HG03442 (cell line): ENCODE results near the gene CORO1C.
"Not testable (repeated sequence)": the region's sequence is repeated elsewhere in the genome, so short reads cannot be mapped to it uniquely, and the experiment has no call there.

Source experiments
- ATAC-seq: cut with Tn5 transposase; IDR thresholded peaks from one replicate; pipeline ENCODE4 v1.9.1; 2021; ENCODE audit warnings: mild to moderate bottlenecking, moderate library complexity; ENCODE audit not compliant: unreplicated experiment

CORO1C gene

GRCh38 chr12:108731105-108731865 is at the start of gene CORO1C:
CORO1C (minus strand) TSS chr12:108731518; CDS start chr12:108701318, 30,200 bp downstream.
- ATAC-seq: peak; percentile 62

DNA sequence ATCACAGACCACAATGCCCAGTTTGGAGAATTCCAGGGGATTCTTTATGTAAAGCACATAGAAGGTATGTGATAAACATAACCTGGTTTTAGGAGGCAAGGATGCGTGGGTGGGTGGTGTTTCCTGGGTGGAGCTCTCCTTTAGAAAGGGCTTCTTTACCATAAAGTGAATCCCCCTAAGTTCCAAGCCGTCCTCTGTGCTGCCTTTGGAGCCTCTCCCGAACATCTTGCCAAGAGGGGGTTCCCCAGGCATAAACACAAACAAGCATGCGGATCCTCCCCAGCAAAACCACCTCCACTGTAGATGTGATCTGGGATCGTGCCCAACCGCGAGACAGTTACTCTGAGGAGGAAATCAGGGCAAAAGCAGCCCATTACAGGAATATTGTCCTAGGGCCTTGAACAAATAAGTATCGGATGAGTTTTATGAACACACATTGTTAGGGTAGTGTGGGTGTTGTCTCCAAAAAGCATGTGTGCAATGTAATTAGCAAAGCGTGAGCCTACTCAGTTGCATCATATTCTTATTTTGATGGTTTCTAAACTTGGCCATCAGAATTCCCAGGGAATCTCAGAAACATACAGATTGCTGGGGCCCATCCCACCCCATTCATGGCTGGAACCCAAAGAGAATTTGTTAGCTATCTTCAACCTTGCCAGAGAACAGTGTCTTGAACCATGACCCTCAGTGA is 48.8 kb upstream of the CORO1C start:
- ATAC-seq: no peak

DNA sequence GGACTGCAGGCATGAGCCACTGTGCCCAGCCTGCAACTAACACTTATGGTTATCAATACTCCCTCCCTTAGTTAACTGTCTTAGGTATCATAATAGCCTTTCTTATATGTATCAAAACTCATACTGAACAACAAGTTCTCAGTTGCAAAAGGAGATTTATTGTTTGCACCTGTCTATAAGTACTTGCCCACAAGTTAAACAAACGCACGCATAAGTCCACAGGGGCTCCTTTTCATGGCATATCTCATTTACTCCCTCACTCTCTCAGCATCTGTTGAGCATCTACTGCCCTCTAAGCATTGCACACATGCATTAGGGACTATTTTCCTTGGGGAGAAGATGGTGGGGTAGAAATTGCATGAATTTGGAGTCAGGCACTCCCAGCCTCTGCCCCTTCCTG is 46.7 kb upstream of the CORO1C start:
- ATAC-seq: no peak

DNA sequence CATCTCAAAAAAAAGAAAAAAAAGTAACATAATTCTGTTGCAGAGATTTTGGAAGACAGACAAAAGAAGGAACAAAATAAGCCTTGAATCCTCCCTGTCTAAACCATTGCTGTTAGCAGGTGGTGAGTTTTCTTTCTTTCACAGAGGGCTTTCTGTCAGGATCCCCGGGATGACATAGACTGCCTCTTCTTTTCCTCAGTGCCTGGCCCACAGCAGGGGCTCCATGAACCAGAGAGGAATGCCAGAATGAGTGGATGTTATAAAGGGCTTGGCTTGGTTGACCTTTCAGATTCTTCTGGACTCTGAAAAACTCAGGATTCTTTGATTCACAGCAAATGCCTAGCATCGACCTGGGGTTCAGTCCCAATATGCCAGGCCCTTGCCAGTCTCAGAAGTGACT is 45.8 kb upstream of the CORO1C start:
- ATAC-seq: no peak

GRCh38 chr12:108773798-108774788 is 42.8 kb upstream of the CORO1C start:
- no peak for ATAC-seq

- no peak for ATAC-seq
Measured at GRCh38 chr12:108772891-108773797, 41.8 kb upstream of the CORO1C start.

DNA sequence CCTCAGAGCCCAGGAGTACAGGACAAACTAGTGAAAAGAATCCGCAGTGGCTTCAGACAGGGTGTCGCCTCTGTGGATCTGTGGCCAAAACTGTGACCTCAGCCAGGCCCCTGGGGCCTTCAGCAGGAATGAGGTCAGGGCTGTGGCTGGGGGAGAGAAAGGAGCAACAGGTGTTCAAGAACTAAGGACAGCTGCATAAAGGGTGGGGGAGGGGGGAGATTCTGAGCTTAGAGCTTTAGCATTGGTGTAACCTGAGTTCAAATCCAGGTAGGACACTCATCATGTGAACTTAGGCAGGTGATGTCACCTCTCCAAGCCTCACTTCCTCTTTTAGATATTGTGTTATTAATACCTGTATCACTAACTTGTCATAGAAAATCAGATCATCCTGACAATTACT is 40.9 kb upstream of the CORO1C start:
- ATAC-seq: no peak

GRCh38 chr12:108771835-108772234 is 40.5 kb upstream of the CORO1C start:
- not testable (repeated sequence) for ATAC-seq

- no peak for ATAC-seq
Measured at GRCh38 chr12:108770963-108771362, 39.6 kb upstream of the CORO1C start.

DNA sequence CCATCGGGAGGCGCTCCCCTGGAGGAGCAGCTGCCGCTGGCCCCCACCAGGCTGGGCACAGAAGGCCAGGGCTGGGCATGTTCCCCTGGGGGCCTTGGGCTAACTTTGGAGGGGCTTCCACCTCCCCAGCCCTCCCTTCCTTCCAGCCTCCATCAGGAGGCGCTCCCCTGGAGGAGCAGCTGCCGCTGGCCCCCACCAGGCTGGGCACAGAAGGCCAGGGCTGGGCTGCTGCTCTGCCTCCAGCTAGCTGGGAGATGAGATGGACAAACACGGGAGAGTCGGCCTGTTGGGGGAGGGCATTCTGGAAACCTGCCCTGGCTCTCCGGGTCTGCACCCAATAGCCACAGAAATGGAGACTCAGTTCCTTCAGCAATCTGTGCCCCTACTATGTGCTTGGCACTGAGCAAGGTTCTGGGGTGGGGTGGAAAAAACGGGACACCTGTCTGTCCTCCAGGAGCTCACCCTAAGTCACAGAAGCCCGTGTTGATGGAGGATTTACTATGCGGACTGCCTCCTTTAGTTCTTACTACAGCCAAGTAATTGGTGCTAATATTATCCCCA is 39.0 kb upstream of the CORO1C start:
- ATAC-seq: no peak

GRCh38 chr12:108768591-108769500 is 37.5 kb upstream of the CORO1C start:
- ATAC-seq: no peak

DNA sequence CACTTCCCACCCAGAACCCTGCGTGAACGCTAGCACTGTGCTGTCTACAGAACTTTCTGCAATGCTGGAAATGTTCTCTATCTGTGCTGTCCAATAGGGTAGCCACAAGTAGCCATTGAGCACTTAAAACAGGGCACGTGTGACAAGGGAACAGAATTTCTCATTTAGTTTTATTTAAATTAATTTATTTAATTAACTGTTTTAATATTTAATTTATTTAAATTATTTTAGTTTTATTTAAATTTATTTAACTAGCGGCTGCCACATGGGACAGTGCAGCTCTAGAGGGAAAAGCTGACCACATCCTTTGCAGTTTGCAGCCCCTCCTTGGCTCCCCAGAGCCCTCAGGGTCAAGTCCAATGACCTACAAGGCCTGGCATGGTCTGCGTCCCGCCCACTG is 35.0 kb upstream of the CORO1C start:
- no peak for ATAC-seq

DNA sequence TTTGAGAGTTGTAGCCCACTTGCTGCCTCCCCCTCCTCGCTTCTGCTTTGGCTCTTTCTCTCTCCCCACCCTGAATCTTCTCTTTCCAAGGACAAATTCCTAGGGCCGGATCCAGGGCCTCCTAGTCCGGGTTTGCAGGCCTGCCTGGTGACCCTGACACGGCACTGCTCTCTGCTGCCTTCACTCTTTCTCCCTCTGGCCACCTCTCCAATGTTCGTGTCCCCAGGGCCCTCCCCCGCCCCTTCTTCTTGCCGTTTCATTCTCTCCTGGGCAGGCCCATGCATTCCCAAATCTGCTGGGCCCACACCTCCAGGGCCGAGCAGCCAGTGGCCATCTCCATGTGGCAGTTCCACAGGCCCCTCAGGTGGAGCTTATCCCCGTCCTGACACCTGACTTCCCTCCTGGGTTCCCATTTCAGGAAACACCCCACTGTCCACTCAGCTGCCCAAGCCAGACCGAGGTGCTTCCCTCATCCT is 34.0 kb upstream of the CORO1C start:
- ATAC-seq: no peak

- no peak for ATAC-seq
Measured at GRCh38 chr12:108764540-108765288, 33.4 kb upstream of the CORO1C start.

DNA sequence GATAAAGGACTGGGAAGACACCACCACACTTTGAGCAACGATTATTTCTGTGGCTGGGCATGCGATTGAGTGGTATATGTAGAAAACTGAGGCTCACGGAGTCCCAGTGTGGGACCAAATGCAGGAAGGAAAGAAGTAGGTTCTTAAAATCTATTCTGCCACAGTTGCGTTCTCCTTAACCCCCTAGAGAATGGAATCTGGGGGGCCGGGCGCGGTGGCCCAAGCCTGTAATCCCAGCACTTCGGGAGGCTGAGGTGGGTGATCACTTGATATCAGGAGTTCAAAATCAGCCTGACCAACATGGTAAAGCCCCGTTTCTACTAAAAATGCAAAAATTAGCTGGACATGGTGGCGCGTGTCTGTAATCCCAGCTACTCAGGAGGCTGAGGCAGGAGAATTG is 29.9 kb upstream of the CORO1C start:
- no peak for ATAC-seq

DNA sequence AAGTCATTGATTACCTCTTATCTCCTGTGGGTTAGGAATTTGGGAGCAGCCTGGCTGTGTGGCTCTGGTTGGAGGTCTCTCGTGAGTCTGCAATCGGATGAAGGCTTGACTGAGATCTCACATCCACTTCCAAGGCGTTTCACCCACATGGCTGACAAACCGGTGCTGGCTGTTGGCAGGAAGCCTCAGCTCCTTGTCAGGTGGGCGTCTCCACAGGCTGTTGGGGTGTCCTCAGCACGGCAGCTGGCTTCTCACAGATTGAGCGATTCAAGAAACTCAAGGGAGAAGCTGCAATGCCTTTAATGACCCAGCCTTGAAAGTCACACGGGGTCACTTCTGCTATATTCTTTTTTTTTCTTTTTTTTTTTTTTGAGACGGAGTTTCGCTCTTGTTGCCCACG is 28.6 kb upstream of the CORO1C start:
- ATAC-seq: no peak

DNA sequence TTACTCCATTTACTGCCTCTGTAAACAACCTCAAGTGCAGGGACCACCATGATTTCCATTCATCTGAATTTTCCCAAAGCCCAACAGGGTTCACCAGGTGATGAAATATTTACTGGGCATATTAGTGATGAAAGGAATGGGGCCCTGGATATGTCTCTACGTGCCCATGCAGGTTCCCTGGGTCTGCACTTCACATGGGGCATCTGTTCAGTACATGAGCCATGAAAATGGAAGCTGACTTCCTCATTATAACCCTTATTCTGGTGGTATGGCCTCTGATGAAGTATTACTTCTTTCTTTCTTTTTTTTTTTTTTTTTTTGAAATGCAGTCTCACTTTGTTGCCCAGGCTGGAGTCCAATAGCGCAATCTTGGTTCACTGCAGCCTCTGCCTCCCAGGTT is 26.5 kb upstream of the CORO1C start:
- no peak for ATAC-seq

GRCh38 chr12:108756421-108756820 is 25.1 kb upstream of the CORO1C start:
- ATAC-seq: no peak
